Endothelial cell of umbilical vein (primary cell): ENCODE results near the gene TMEM154. TPM values are rescaled to one million over a fixed set of nuclear protein-coding genes. Genes with fewer than 3 reads are reported as not detected.

ENCODE experiments used
- Bru-seq: library from RNA; stranded (reverse); fragments of 400-500 nt; gene quantifications from one replicate; lab custom pipeline; 2021; lab: Mats Ljungman, UMichigan
- BruChase-seq, 2 experiments: library from RNA; stranded (reverse); fragments of 400-500 nt; gene quantifications; one replicate each; lab custom pipeline; 2021; lab: Mats Ljungman, UMichigan
- BruUV-seq: library from RNA; stranded (reverse); fragments of 400-500 nt; replicated peaks from 2 replicates; lab custom pipeline; 2021; lab: Mats Ljungman, UMichigan
- CTCF ChIA-PET: fragments of 300-600, 350-600 bp; sonication (Branson Sonifier 250); formaldehyde crosslinking; loops from one replicate; lab custom pipeline; 2021; ENCODE audit warnings: antibody characterized with exemption, inconsistent platforms; lab: Charles Lee
- POLR2A ChIA-PET: fragments of 300-600, 350-600 bp; sonication (Branson Sonifier 250); formaldehyde crosslinking; loops from one replicate; lab custom pipeline; 2021; ENCODE audit warnings: antibody characterized with exemption, inconsistent platforms; lab: Charles Lee
- DNase-seq: peaks from one replicate; pipeline ENCODE4 v3.0.0-alpha.2; 2011; ENCODE audit warnings: low read depth, low spot score
- FAIRE-seq: peaks from 2 replicates; lab custom pipeline; 2011; peaks lifted over from hg19 to GRCh38; lab: Jason Lieb, UNC
- H2AFZ ChIP-seq: 2 replicates; pipeline ENCODE4 v1.6.0; 2012; ENCODE audit warnings: low read depth, low read length, control low read depth, inconsistent platforms
- H3K27ac ChIP-seq: 2 replicates; pipeline ENCODE4 v1.5.1; 2011; ENCODE audit warnings: low read depth, mild to moderate bottlenecking, control low read depth, low read length, moderate library complexity; ENCODE audit not compliant: insufficient read depth
- H3K27me3 ChIP-seq, 2 experiments: 2 replicates each; pipeline versions ENCODE4 v1.6.0 to v1.6.1; 2011; ENCODE audit warnings: low read length in 2 of 2, mixed read lengths in 1 of 2; ENCODE audit not compliant: control insufficient read depth in 2 of 2, insufficient read depth in 2 of 2
- H3K36me3 ChIP-seq, 2 experiments: 2 replicates in 1 of 2; 3 replicates in 1 of 2; pipeline ENCODE4 v1.5.1; 2011; ENCODE audit warnings: low read length in 2 of 2, mild to moderate bottlenecking in 1 of 2, moderate library complexity in 1 of 2; ENCODE audit not compliant: control insufficient read depth in 2 of 2, insufficient read depth in 2 of 2; ENCODE audit errors: extremely low read depth in 1 of 2
- H3K4me1 ChIP-seq: 3 replicates; pipeline ENCODE4 v1.5.1; 2011; ENCODE audit warnings: mild to moderate bottlenecking, low read length; ENCODE audit not compliant: control insufficient read depth, insufficient read depth; ENCODE audit errors: extremely low read depth
- H3K4me2 ChIP-seq: 2 replicates; pipeline ENCODE4 v1.6.1; 2011; ENCODE audit warnings: low read length, control low read depth, mixed read lengths; ENCODE audit not compliant: insufficient read depth
- H3K4me3 ChIP-seq, 3 experiments: fragments of 200-600 bp in 1 of 3; sonication (generic), shearing (Covaris generic) in 1 of 3; replicated peaks in 1 of 3; 2 replicates each; pipeline ENCODE4 v1.5.1; 2011 to 2016; ENCODE audit warnings: control low read depth in 3 of 3, low read length in 3 of 3, mild to moderate bottlenecking in 2 of 3, inconsistent platforms in 1 of 3, low read depth in 1 of 3, moderate library complexity in 1 of 3; ENCODE audit not compliant: insufficient read depth in 1 of 3
- H3K79me2 ChIP-seq: 2 replicates; pipeline ENCODE4 v1.6.0; 2012; ENCODE audit warnings: low read length, inconsistent platforms; ENCODE audit not compliant: control insufficient read depth, insufficient read depth
- H3K9ac ChIP-seq: replicated peaks from 2 replicates; pipeline ENCODE3; 2011; ENCODE audit warnings: low read length, control low read depth; ENCODE audit not compliant: insufficient read depth; ENCODE audit errors: extremely low read depth
- H3K9me1 ChIP-seq: replicated peaks from 3 replicates; pipeline ENCODE4 v1.6.0; 2011; ENCODE audit warnings: mild to moderate bottlenecking, low read length; ENCODE audit not compliant: control insufficient read depth, insufficient read depth; ENCODE audit errors: extremely low read depth
- H3K9me3 ChIP-seq: replicated peaks from 2 replicates; pipeline ENCODE4 v1.5.1; 2012; ENCODE audit warnings: low read length, inconsistent platforms; ENCODE audit not compliant: control insufficient read depth, insufficient read depth
- H4K20me1 ChIP-seq: replicated peaks from 2 replicates; pipeline ENCODE3; 2011; ENCODE audit warnings: mild to moderate bottlenecking, low read length; ENCODE audit not compliant: control insufficient read depth, insufficient read depth; ENCODE audit errors: extremely low read depth
- EZH2 ChIP-seq: IDR thresholded peaks from 2 replicates; pipeline ENCODE4 v1.6.1; 2012; ENCODE audit warnings: borderline replicate concordance, low read depth, mild to moderate bottlenecking, moderate library complexity, low read length, inconsistent platforms; ENCODE audit not compliant: severe bottlenecking
- FOS ChIP-seq: IDR thresholded peaks from 2 replicates; pipeline ENCODE4 v1.6.1; 2011; ENCODE audit warnings: mild to moderate bottlenecking, low read length, moderate library complexity, borderline replicate concordance; ENCODE audit not compliant: insufficient read depth
- GATA2 ChIP-seq: IDR thresholded peaks from 2 replicates; pipeline ENCODE4 v1.7.0; 2011; ENCODE audit warnings: low read depth, mild to moderate bottlenecking, moderate library complexity, mixed read lengths, low read length; ENCODE audit not compliant: insufficient read length, insufficient read depth
- JUN ChIP-seq: IDR thresholded peaks from 2 replicates; pipeline ENCODE4 v1.6.1; 2011; ENCODE audit warnings: borderline replicate concordance, low read depth; ENCODE audit not compliant: insufficient read length, insufficient read depth
- MYC ChIP-seq: IDR thresholded peaks from one replicate; pipeline ENCODE4 v1.6.1; 2011; ENCODE audit warnings: mild to moderate bottlenecking, low read depth, low read length
- POLR2A ChIP-seq: IDR thresholded peaks from 2 replicates; pipeline ENCODE4 v1.6.1; 2012; ENCODE audit warnings: low read depth, mild to moderate bottlenecking, control low read depth, low read length
- POLR2AphosphoS5 ChIP-seq: IDR thresholded peaks from 2 replicates; pipeline ENCODE4 v1.6.1; 2012; ENCODE audit warnings: low read depth, mild to moderate bottlenecking, control low read depth, low read length, moderate library complexity; ENCODE audit not compliant: insufficient read depth
- dilution Hi-C: fragments of 300-500 bp; cut with MboI; formaldehyde crosslinking; loops from one replicate; pipeline ENCODE4 v1.15.0; 2019; ENCODE audit warnings: low sequenced_read_pairs; ENCODE audit not compliant: extremely low pct_ligation_motif_present
- intact Hi-C: fragments of 100-400 bp; cut with micrococcal nuclease; formaldehyde crosslinking; loops from one replicate; pipeline ENCODE4 v1.10.0; 2022
- long read RNA-seq: library from polyadenylated mRNA; stranded (forward); transcript quantifications from one replicate; pipeline ENCODE4 v2.0.0, GENCODE V29; 2021
- polyA minus RNA-seq, 3 experiments: library from RNA; depleted of rRNA, polyadenylated mRNA; stranded (reverse); fragments of >200 nt; gene quantifications; 1 replicate in 1 of 3; 2 replicates in 2 of 3; pipeline ENCODE4 v1.2.3, GENCODE V29; 2011
- polyA plus RNA-seq, 4 experiments: library from polyadenylated mRNA; depleted of rRNA in 3 of 4; stranded (reverse) in 3 of 4; unstranded in 1 of 4; fragments of >200 nt; gene quantifications; 2 replicates each; pipeline versions ENCODE4 v1.2.1 to v1.2.3, GENCODE V29; 2011 to 2012; ENCODE audit warnings: missing spikeins in 1 of 4
- total RNA-seq: library from RNA; stranded (reverse); gene quantifications from 2 replicates; pipeline ENCODE4 v1.2.3, GENCODE V29; 2021
- TF ChIP-seq, protein P1 (sequence below): IDR thresholded peaks from 2 replicates; pipeline ENCODE4 v1.6.1; 2011; ENCODE audit not compliant: insufficient read depth, insufficient read length
- TF ChIP-seq, protein P2 (sequence below), 2 donors: IDR thresholded peaks; 1 replicate in 1 of 2; 2 replicates in 1 of 2; pipeline ENCODE4 v1.5.1; 2011; ENCODE audit warnings: low read length in 2 of 2, mild to moderate bottlenecking in 2 of 2, moderate library complexity in 2 of 2, control low read depth in 1 of 2, inconsistent platforms in 1 of 2, low read depth in 1 of 2; ENCODE audit not compliant: insufficient read depth in 1 of 2; ENCODE audit errors: extremely low read depth in 1 of 2

The TMEM154 gene, protein sequence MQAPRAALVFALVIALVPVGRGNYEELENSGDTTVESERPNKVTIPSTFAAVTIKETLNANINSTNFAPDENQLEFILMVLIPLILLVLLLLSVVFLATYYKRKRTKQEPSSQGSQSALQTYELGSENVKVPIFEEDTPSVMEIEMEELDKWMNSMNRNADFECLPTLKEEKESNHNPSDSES
- total RNA-seq (43.6 and 50.0 TPM in 2 replicates), polyA plus RNA-seq (5.1 and 5.4 TPM in 2 replicates), polyA minus RNA-seq (12.0 and 14.0 TPM in 2 replicates), Bru-seq, nascent RNA (percentile 78 among the genes with signal in this experiment), BruChase-seq, experiment 1, labeled RNA remaining after a 6-hour chase (percentile 76 among the genes with signal in this experiment), BruChase-seq, experiment 2, labeled RNA remaining after a 2-hour chase (percentile 68 among the genes with signal in this experiment)
- 5.7 and 6.1 TPM in 2 replicates for polyA plus RNA-seq (2011; cell fraction: cytosol; rRNA removed)
- 7.9 and 10.0 TPM in 2 replicates for polyA plus RNA-seq (2011; cell fraction: nucleus; rRNA removed)
- 9.9 and 22.2 TPM in 2 replicates for polyA plus RNA-seq (2012)
- polyA minus RNA-seq (2011; cell fraction: cytosol; rRNA and poly(A)+ RNA removed): not detected
- polyA minus RNA-seq (2011; cell fraction: nucleus; rRNA and poly(A)+ RNA removed): 10.7 and 15.0 TPM in 2 replicates
- long read RNA-seq, full-length matches to known transcripts: 57 of 65 reads
- long read RNA-seq, partial matches to known transcripts: 0 of 65 reads
- long read RNA-seq, other reads (novel, unspliced or antisense): 8 of 65 reads

DNA sequence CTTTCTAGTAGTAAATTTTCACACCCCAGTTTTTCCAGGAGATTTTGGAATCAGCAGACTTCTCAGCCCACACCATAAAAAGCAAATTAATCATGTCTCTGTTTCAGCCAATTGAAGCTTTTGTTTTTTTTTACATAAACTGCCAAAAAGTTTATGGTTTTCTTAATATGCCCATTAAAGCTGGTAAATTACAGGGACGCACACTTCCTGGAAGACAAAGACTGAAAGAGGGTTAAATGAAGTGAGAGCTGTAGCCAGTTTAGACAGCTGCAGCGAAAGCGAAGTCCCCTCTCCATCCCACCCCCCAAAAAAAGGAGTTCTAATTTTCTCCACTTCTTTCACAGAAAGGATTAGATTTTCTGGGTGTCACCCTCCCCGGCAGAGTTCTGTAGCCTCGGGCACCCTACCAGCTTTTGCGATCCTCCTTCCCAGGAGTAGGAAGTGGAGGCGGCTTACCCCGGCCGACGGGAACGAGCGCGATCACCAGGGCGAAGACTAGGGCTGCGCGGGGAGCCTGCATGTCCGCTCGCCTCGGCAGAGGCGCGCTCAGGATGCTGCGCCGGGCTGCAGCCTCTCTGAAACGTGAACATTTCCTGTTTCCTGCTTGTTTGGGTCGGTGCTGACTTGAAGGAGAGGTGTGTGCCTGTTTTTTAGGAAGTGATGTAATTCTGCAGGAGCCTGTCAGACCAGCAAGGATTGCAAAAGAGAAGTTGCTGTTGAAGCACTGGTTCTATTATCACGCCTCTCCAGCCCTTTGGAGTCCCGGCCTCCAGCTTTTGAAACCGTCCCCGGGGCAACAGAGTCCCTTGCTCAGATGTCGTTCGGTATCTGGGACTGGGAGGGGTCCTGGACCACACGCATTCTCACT is at the start of gene TMEM154:
TMEM154 (minus strand) TSS at position 584 of the 868 bp plus-strand sequence; CDS start at position 520, 64 bp downstream.
- peak within 1 kb of the TSS; percentile 98 for H3K4me2 ChIP-seq
- no peaks in the 10 kb centered on the region for H3K36me3 ChIP-seq
- no peak for TF ChIP-seq JUN
- no peak for TF ChIP-seq EZH2
- TF ChIP-seq POLR2AphosphoS5: peak; percentile 92
- TF ChIP-seq MYC: no peak
- TF ChIP-seq GATA2: no peak
- TF ChIP-seq, protein P1, sequence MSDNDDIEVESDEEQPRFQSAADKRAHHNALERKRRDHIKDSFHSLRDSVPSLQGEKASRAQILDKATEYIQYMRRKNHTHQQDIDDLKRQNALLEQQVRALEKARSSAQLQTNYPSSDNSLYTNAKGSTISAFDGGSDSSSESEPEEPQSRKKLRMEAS: no peak
- peak; percentile 84 for TF ChIP-seq POLR2A
- TF ChIP-seq FOS: no peak
- TF ChIP-seq, protein P2, sequence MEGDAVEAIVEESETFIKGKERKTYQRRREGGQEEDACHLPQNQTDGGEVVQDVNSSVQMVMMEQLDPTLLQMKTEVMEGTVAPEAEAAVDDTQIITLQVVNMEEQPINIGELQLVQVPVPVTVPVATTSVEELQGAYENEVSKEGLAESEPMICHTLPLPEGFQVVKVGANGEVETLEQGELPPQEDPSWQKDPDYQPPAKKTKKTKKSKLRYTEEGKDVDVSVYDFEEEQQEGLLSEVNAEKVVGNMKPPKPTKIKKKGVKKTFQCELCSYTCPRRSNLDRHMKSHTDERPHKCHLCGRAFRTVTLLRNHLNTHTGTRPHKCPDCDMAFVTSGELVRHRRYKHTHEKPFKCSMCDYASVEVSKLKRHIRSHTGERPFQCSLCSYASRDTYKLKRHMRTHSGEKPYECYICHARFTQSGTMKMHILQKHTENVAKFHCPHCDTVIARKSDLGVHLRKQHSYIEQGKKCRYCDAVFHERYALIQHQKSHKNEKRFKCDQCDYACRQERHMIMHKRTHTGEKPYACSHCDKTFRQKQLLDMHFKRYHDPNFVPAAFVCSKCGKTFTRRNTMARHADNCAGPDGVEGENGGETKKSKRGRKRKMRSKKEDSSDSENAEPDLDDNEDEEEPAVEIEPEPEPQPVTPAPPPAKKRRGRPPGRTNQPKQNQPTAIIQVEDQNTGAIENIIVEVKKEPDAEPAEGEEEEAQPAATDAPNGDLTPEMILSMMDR (IDR thresholded peaks at IDR 0.05; ENCODE audit: extremely low read depth in 1 of 2, insufficient read depth in 1 of 2, low read depth in 1 of 2, low read length in 2 of 2): no peak
- peaks cover 44% of the 10 kb centered on the region for H3K4me1 ChIP-seq
- TSS peak; percentile 64 for BruUV-seq
- peak within 1 kb of the TSS; percentile 97 for H3K9ac ChIP-seq
- DNase-seq (peak; percentile 75), FAIRE-seq (peak; percentile 92)
- peak within 1 kb of the TSS; percentile 88 for H2AFZ ChIP-seq
- peak within 1 kb of the TSS; percentile 85 for H3K27ac ChIP-seq
- no peaks in the 10 kb centered on the region for H3K9me1 ChIP-seq
- dilution Hi-C loops: no loop called here
- H3K9me3 ChIP-seq: no peaks in the 10 kb centered on the region
- H3K4me3 ChIP-seq: peak within 1 kb of the TSS; percentile 49 to 93 (median 83)
- no peaks in the 10 kb centered on the region for H3K27me3 ChIP-seq
- intact Hi-C loops: loop anchor here (1.0 to 5.0 kb wide), 5 partner anchors 31 to 1667 kb away; partner anchors contain the start of gene FBXW7
- CTCF ChIA-PET: interaction anchor here (0.6 to 3.9 kb wide), 11 partner anchors 9 to 955 kb away, joined by 3 to 23 read pairs (median 3); partner anchors contain the start of genes ARFIP1 and TIGD4
- peaks cover 14% of the 10 kb centered on the region for H3K79me2 ChIP-seq
- POLR2A ChIA-PET: interaction anchor here (0.7 kb wide), 2 partner anchors 177 to 288 kb away, joined by 3 read pairs; no protein-coding TSS in a partner anchor
- no peaks in the 10 kb centered on the region for H4K20me1 ChIP-seq
